ENCODE results near the gene S100A6. TPM values are rescaled to one million over a fixed set of nuclear protein-coding genes. Genes with fewer than 3 reads are reported as not detected.

The S100A6 gene
- total and polyA plus RNA-seq, 12 donors, result 237 to 2,261 (median 309) TPM

- intact Hi-C loops (cut with DNase I), result loop anchor here in 9 of 10 donors (1.0 to 10.0 kb wide), 7 partner anchors 21 to 214 kb away; partner anchors contain the start of genes S100A9 (in 3 of the 9), S100A4 (in 1 of the 9) and S100A6 (in 1 of the 9)
- H3K27me3 ChIP-seq, result no peaks in the 10 kb centered on the region
- no peaks in the 10 kb centered on the region for H3K9me3 ChIP-seq
- H3K27ac ChIP-seq, result peak overlapping the region; percentile 51 to 96 (median 85)
- ATAC-seq (peak; percentile 85 to 96 (median 94)), DNase-seq (peak; percentile 90 to 92)
- peak overlapping the region in 1 of 10 donors; percentile 12 for H3K4me3 ChIP-seq
- H3K36me3 ChIP-seq, result no peaks in the 10 kb centered on the region
- WGBS, 2 donors, result 48 to 64% methylated on average over 16 of the region's 16 CpGs
- TF ChIP-seq CTCF (IDR thresholded peaks at IDR 0.05), result no peak
- H3K4me1 ChIP-seq, result peaks cover 26 to 44% (median 36%) of the 10 kb centered on the region in 9 donors
Observed at GRCh38 chr1:153566414-153567371, 30.9 kb upstream of the S100A6 start.

- DNase-seq, result no peak
- H3K4me1 ChIP-seq, result peaks cover 26 to 42% (median 36%) of the 10 kb centered on the region in 9 donors
- intact Hi-C loops (cut with DNase I), result loop anchor here in 9 of 10 donors (1.0 to 10.0 kb wide), 7 partner anchors 20 to 213 kb away; partner anchors contain the start of genes S100A9 (in 3 of the 9), S100A4 (in 1 of the 9) and S100A6 (in 1 of the 9)
- 62 to 64% methylated on average over 8 of the region's 8 CpGs for WGBS, 2 donors
- peak within 1 kb of the TSS; percentile 51 to 96 (median 85) for H3K27ac ChIP-seq
- H3K27me3 ChIP-seq, result no peaks in the 10 kb centered on the region
- no peak for TF ChIP-seq CTCF (IDR thresholded peaks at IDR 0.05)
- peak; percentile 1 to 50 (median 30) for ATAC-seq
- no peaks in the 10 kb centered on the region for H3K36me3 ChIP-seq
- peak within 1 kb of the TSS in 1 of 10 donors; percentile 12 for H3K4me3 ChIP-seq
- H3K9me3 ChIP-seq, result no peaks in the 10 kb centered on the region
Observed at GRCh38 chr1:153565529-153566374, 30.0 kb upstream of the S100A6 start, which contains the start of gene S100A2. TSS of gene S100A2 (minus strand) at chr1:153565844. CDS start at chr1:153563877, 1,967 bp downstream.

GRCh38 chr1:153563991-153564390 is 28.2 kb upstream of the S100A6 start:
- TF ChIP-seq CTCF (IDR thresholded peaks at IDR 0.05), result no peak
- DNase-seq (no peak), ATAC-seq (no peak)
- Histone ChIP-seq H3K9me3 (no peaks in the 10 kb centered on the region), H3K36me3 (no peaks in the 10 kb centered on the region), H3K27me3 (no peaks in the 10 kb centered on the region), H3K4me3 (no peak overlapping the region), H3K4me1 (peaks cover 26 to 42% (median 36%) of the 10 kb centered on the region in 9 donors), H3K27ac (no peak overlapping the region)
- intact Hi-C loops (cut with DNase I), result loop anchor here in 4 of 10 donors (10.0 kb wide), 2 partner anchors 49 to 209 kb away; partner anchors contain the start of gene S100A9 (in 3 of the 4)
- WGBS, 2 donors, result 84 to 88% methylated on average over 7 of the region's 7 CpGs

All from heart right ventricle (tissue), 16 donors.